IMR-90 (cell line): ENCODE data around the gene DPH3. TPM values are rescaled to one million over a fixed set of nuclear protein-coding genes. Genes with fewer than 3 reads are reported as not detected.

Source experiments
- ATAC-seq: fragments of 200-7000 bp; cut with Tn5 transposase; 2 replicates; pipeline ENCODE4 v1.9.1; 2020; ENCODE audit warnings: low read depth, mild to moderate bottlenecking, moderate library complexity
- BruUV-seq: library from RNA; stranded (reverse); fragments of 400-500 nt; replicated peaks from 2 replicates; lab custom pipeline; 2021; lab: Mats Ljungman, UMichigan
- CTCF ChIA-PET: fragments of 300-600 bp; formaldehyde crosslinking; extraction: SDS; loops from one replicate; lab custom pipeline; 2021; ENCODE audit warnings: antibody characterized with exemption; lab: Yijun Ruan, JAX
- POLR2A ChIA-PET: fragments of 300-600 bp; sonication (Branson Sonifier 250); formaldehyde crosslinking; loops from one replicate; lab custom pipeline; 2022; ENCODE audit warnings: antibody characterized with exemption; ENCODE audit not compliant: unreplicated experiment; lab: Charles Lee
- DNase-seq: peaks from one replicate; pipeline ENCODE4 v3.0.0; 2013
- H2AFZ ChIP-seq: replicated peaks from 2 replicates; pipeline ENCODE3; 2013; ENCODE audit warnings: low read length, mild to moderate bottlenecking; ENCODE audit not compliant: poor library complexity
- H2AK5ac ChIP-seq: 2 replicates; pipeline ENCODE4 v1.6.1; 2013; ENCODE audit warnings: low read depth, low read length, inconsistent platforms
- H2AK9ac ChIP-seq: replicated peaks from 2 replicates; pipeline ENCODE3; 2013; ENCODE audit warnings: mild to moderate bottlenecking, low read depth, low read length, moderate library complexity; ENCODE audit not compliant: poor library complexity
- H2BK120ac ChIP-seq: 2 replicates; pipeline ENCODE4 v1.6.1; 2013; ENCODE audit warnings: low read depth, low read length, inconsistent platforms
- H2BK15ac ChIP-seq: 3 replicates; pipeline ENCODE4 v1.6.1; 2013; ENCODE audit warnings: low read depth, low read length, inconsistent platforms
- H2BK20ac ChIP-seq: 2 replicates; pipeline ENCODE4 v1.6.1; 2013; ENCODE audit warnings: low read depth, mild to moderate bottlenecking, inconsistent platforms, low read length, moderate library complexity
- H2BK5ac ChIP-seq: 2 replicates; pipeline ENCODE4 v1.6.1; 2013; ENCODE audit warnings: mild to moderate bottlenecking, low read depth, low read length, inconsistent platforms; ENCODE audit not compliant: poor library complexity, severe bottlenecking
- H3K14ac ChIP-seq: replicated peaks from 2 replicates; pipeline ENCODE4 v1.6.1; 2013; ENCODE audit warnings: low read depth, low read length, inconsistent platforms
- H3K18ac ChIP-seq: 2 replicates; pipeline ENCODE4 v1.6.1; 2013; ENCODE audit warnings: low read depth, low read length, control low read depth
- H3K23ac ChIP-seq: 2 replicates; pipeline ENCODE4 v1.6.1; 2013; ENCODE audit warnings: low read depth, low read length, inconsistent platforms
- H3K27ac ChIP-seq: 2 replicates; pipeline ENCODE4 v1.5.1; 2013; ENCODE audit warnings: mild to moderate bottlenecking, control low read depth, low read length; ENCODE audit not compliant: insufficient read depth
- H3K27me3 ChIP-seq: 2 replicates; pipeline ENCODE4 v1.6.1; 2013; ENCODE audit warnings: low read length; ENCODE audit not compliant: control insufficient read depth, insufficient read depth
- H3K36me3 ChIP-seq: 2 replicates; pipeline ENCODE4 v1.6.1; 2013; ENCODE audit warnings: low read length, mixed read lengths; ENCODE audit not compliant: control insufficient read depth, insufficient read depth
- H3K4ac ChIP-seq: 2 replicates; pipeline ENCODE4 v1.6.1; 2013; ENCODE audit warnings: low read depth, low read length, inconsistent platforms
- H3K4me1 ChIP-seq: 2 replicates; pipeline ENCODE4 v1.6.1; 2013; ENCODE audit warnings: low read length, mixed read lengths; ENCODE audit not compliant: control insufficient read depth, insufficient read depth
- H3K4me2 ChIP-seq: 2 replicates; pipeline ENCODE4 v1.6.1; 2013; ENCODE audit warnings: low read depth, mild to moderate bottlenecking, control low read depth, low read length, moderate library complexity
- H3K4me3 ChIP-seq: 2 replicates; pipeline ENCODE4 v1.5.1; 2013; ENCODE audit warnings: low read depth, mild to moderate bottlenecking, control low read depth, low read length, moderate library complexity; ENCODE audit not compliant: insufficient read depth
- H3K56ac ChIP-seq: 2 replicates; pipeline ENCODE4 v1.6.1; 2013; ENCODE audit warnings: low read length, inconsistent platforms; ENCODE audit not compliant: insufficient read depth; ENCODE audit errors: extremely low read depth
- H3K79me1 ChIP-seq, 2 experiments: 2 replicates each; pipeline ENCODE4 v1.6.1; 2013; ENCODE audit warnings: low read length in 2 of 2, inconsistent platforms in 1 of 2, low read depth in 1 of 2
- H3K9ac ChIP-seq: 2 replicates; pipeline ENCODE4 v1.6.1; 2013; ENCODE audit warnings: low read depth, low read length, control low read depth
- H3K9me1 ChIP-seq: 2 replicates; pipeline ENCODE4 v1.6.1; 2013; ENCODE audit warnings: low read length, inconsistent platforms; ENCODE audit not compliant: insufficient read depth
- H3K9me3 ChIP-seq: 2 replicates; pipeline ENCODE4 v1.6.1; 2013; ENCODE audit warnings: low read length; ENCODE audit not compliant: control insufficient read depth, insufficient read depth
- H4K20me1 ChIP-seq: 2 replicates; pipeline ENCODE4 v1.6.1; 2013; ENCODE audit warnings: low read length, inconsistent platforms; ENCODE audit not compliant: insufficient read depth
- H4K5ac ChIP-seq: 2 replicates; pipeline ENCODE4 v1.6.1; 2013; ENCODE audit warnings: mild to moderate bottlenecking, low read depth, low read length, control low read depth
- H4K8ac ChIP-seq, 2 experiments: 2 replicates each; pipeline ENCODE4 v1.6.1; 2013; ENCODE audit warnings: low read depth in 2 of 2, low read length in 2 of 2, control low read depth in 1 of 2, inconsistent platforms in 1 of 2
- H4K91ac ChIP-seq: 2 replicates; pipeline ENCODE4 v1.6.1; 2013; ENCODE audit warnings: low read depth, low read length, inconsistent platforms; ENCODE audit not compliant: insufficient read depth
- BHLHE40 ChIP-seq: fragments of 150-350 bp; IDR thresholded peaks from 2 replicates; pipeline ENCODE4 v1.6.1; 2016; ENCODE audit warnings: mild to moderate bottlenecking, low read depth, low read length
- CEBPB ChIP-seq: IDR thresholded peaks from 2 replicates; pipeline ENCODE4 v1.6.1; 2012; ENCODE audit warnings: low read depth, low read length, improper control_type of control experiment
- CHD1 ChIP-seq: IDR thresholded peaks from 2 replicates; pipeline ENCODE4 v1.6.1; 2012; ENCODE audit warnings: low read depth, low read length, improper control_type of control experiment
- CTCF ChIP-seq: conservative IDR thresholded peaks from 2 replicates; pipeline ENCODE4 v1.5.1; 2012; ENCODE audit warnings: mild to moderate bottlenecking, low read depth, low read length, improper control_type of control experiment
- MAFK ChIP-seq: IDR thresholded peaks from 2 replicates; pipeline ENCODE4 v1.6.1; 2012; ENCODE audit warnings: low read depth, low read length, improper control_type of control experiment
- MAZ ChIP-seq: IDR thresholded peaks from 2 replicates; pipeline ENCODE4 v1.6.1; 2012; ENCODE audit warnings: low read depth, mild to moderate bottlenecking, low read length, improper control_type of control experiment, moderate library complexity, borderline replicate concordance
- NFE2L2 ChIP-seq: fragments of 150-350 bp; IDR thresholded peaks from 2 replicates; pipeline ENCODE4 v1.6.1; 2016; ENCODE audit warnings: low read depth, mild to moderate bottlenecking, low read length
- POLR2A ChIP-seq: IDR thresholded peaks from 2 replicates; pipeline ENCODE4 v1.6.1; 2012; ENCODE audit warnings: mild to moderate bottlenecking, low read depth, low read length
- RAD21 ChIP-seq: IDR thresholded peaks from 2 replicates; pipeline ENCODE4 v1.6.1; 2012; ENCODE audit warnings: low read length, improper control_type of control experiment
- RCOR1 ChIP-seq: IDR thresholded peaks from 2 replicates; pipeline ENCODE4 v1.6.1; 2012; ENCODE audit warnings: mild to moderate bottlenecking, low read length, improper control_type of control experiment; ENCODE audit not compliant: insufficient replicate concordance
- SMC3 ChIP-seq: fragments of 150-350 bp; IDR thresholded peaks from 2 replicates; pipeline ENCODE4 v1.6.1; 2016; ENCODE audit warnings: low read depth, mild to moderate bottlenecking, antibody characterized with exemption, low read length, moderate library complexity
- USF2 ChIP-seq: fragments of 150-350 bp; IDR thresholded peaks from 2 replicates; pipeline ENCODE4 v1.6.1; 2017; ENCODE audit warnings: mild to moderate bottlenecking, antibody characterized with exemption, low read length, low read depth
- WGBS, 2 experiments: methylation state at CpG; one replicate each; pipeline versions ENCODE4 v1.1.5 to v1.1.7; 2013; ENCODE audit warnings: missing lambda C conversion rate in 2 of 2; ENCODE audit not compliant: insufficient read length in 1 of 2; ENCODE audit errors: extremely low coverage in 2 of 2; 5-methylcytosine and 5-hydroxymethylcytosine counted together
- dilution Hi-C: fragments of 300-500 bp; cut with HindIII; formaldehyde crosslinking; loops from one replicate; pipeline ENCODE4 v1.14.3; 2018; ENCODE audit warnings: low sequenced_read_pairs; ENCODE audit not compliant: unreplicated experiment
- in situ Hi-C: fragments of 300-500 bp; cut with MboI; formaldehyde crosslinking; loops from 3 replicates; pipeline ENCODE4 v1.14.3; 2019; ENCODE audit warnings: low sequenced_read_pairs, inconsistent platforms, mixed read lengths
- intact Hi-C: fragments of 100-400 bp; cut with micrococcal nuclease; formaldehyde crosslinking; loops from 2 replicates; pipeline ENCODE4 v1.10.0; 2022
- polyA plus RNA-seq, 3 experiments: library from polyadenylated mRNA; depleted of rRNA; stranded (reverse); fragments of >200 nt; gene quantifications; 2 replicates each; pipeline ENCODE4 v1.2.3, GENCODE V29; 2012; ENCODE audit warnings: low replicate concordance in 1 of 3
- total RNA-seq: library from RNA; depleted of rRNA; stranded (reverse); fragments of >200 nt; gene quantifications from 2 replicates; pipeline ENCODE4 v1.2.3, GENCODE V29; 2012

Gene DPH3
- total and polyA plus RNA-seq, 2 of the 4 experiments (the other 2 are of a cell fraction): 12.9 to 32.1 TPM

DNA sequence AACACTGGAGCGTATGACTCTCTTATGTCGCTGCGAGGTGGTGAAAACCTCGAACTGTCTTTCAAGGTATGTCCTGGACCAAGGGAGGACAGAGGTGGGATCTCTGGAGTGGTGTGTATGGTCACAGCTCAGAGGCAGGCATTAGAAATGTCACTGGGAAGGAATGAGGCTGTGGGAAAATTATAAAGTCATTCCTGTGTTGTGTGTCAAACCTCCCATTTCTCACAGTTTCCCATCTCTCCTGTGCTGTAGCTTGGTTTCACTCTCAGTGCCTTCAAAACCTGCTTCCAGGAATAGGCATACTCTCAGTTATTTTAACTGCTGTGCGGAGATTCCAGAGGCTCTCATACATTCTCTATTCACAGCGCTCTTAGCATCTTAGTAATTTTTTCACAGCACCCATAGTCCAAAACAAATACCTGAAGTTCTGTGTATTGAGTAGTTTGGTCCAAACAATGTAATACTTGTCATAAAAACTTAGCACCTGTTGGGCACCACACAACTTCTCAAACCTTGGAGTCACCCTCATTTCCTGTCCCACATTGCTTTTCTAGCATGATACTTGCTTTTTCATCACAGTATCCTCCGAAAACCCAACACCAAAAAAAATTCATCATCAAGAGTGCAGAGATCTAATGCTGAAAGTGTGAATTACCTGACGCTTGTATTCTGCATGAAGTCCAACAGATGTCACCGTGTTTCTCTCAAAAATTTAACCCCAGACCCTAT is 53.4 kb downstream of the DPH3 start:
- Histone ChIP-seq H2AK9ac (no peak overlapping the region), H3K4me3 (no peak overlapping the region), H2AK5ac (no peak overlapping the region), H3K14ac (no peak overlapping the region), H3K4ac (no peak overlapping the region), H3K9me3 (no peaks in the 10 kb centered on the region), H2BK20ac (no peak overlapping the region), H3K9ac (no peak overlapping the region), H2AFZ (no peak overlapping the region), H3K27me3 (no peaks in the 10 kb centered on the region), H4K5ac (no peak overlapping the region), H2BK15ac (no peak overlapping the region), H4K91ac (no peak overlapping the region), H3K27ac (no peak overlapping the region), H3K18ac (no peak overlapping the region), H4K8ac (no peak overlapping the region), H4K20me1 (no peaks in the 10 kb centered on the region), H3K23ac (no peak overlapping the region), H3K9me1 (peaks cover 2% of the 10 kb centered on the region; the same call in 1 of the 2 replicates), H2BK5ac (no peak overlapping the region), H3K79me1 (no peaks in the 10 kb centered on the region), H3K56ac (no peak overlapping the region), H3K4me1 (0 out of 2 replicates have a peak, but pooled peaks cover 4% of the 10 kb centered on the region), H3K4me2 (no peak overlapping the region), H3K36me3 (peaks cover 35% of the 10 kb centered on the region), H2BK120ac (no peak overlapping the region)
- ChIA-PET CTCF (no interaction called here), POLR2A (no interaction called here)
- dilution Hi-C loops (no loop called here), intact Hi-C loops (no loop called here), in situ Hi-C loops (no loop called here)
- BruUV-seq: no TSS peak
- no CpG with 5 or more reads among the region's 9 CpGs for WGBS, 2 experiments
- DNase-seq (peak; percentile 19), ATAC-seq (no peak)
- TF ChIP-seq NFE2L2: no peak
- TF ChIP-seq RCOR1: no peak
- TF ChIP-seq CTCF: no peak
- TF ChIP-seq CEBPB: no peak
- no peak for TF ChIP-seq MAZ
- TF ChIP-seq USF2: no peak
- no peak for TF ChIP-seq BHLHE40
- TF ChIP-seq CHD1: no peak
- TF ChIP-seq MAFK: no peak
- TF ChIP-seq SMC3: no peak
- TF ChIP-seq POLR2A: no peak
- TF ChIP-seq RAD21: no peak
